ENCODE results near the gene ABLIM3. TPM values are rescaled to one million over a fixed set of nuclear protein-coding genes. Genes with fewer than 3 reads are reported as not detected.
A peak's percentile ranks its signal among the peaks of the same experiment; 100 is the strongest.

The ABLIM3 gene
- total RNA-seq, 1 donor from 2014 or later: not detected

GRCh38 chr5:149265068-149265465, 123.8 kb downstream of the ABLIM3 start:
- Histone ChIP-seq H3K27me3 (peaks cover 57% of the 10 kb centered on the region), H4K20me1 (ENCODE audit: low read depth) (no peaks in the 10 kb centered on the region), H3K36me3 (no peaks in the 10 kb centered on the region), H3K4me3 (no peak overlapping the region), H3K27ac (no peak overlapping the region), H3K4me1 (no peaks in the 10 kb centered on the region), H3K4me2 (no peak overlapping the region), H3K9me3 (ENCODE audit: low read depth) (no peaks in the 10 kb centered on the region), H3F3A (ENCODE audit: low read depth) (no peaks in the 10 kb centered on the region), H3K9ac (no peak overlapping the region), H3K79me2 (ENCODE audit: low read depth) (no peaks in the 10 kb centered on the region), H2AFZ (replicated peaks) (no peak overlapping the region)
- no peaks in the 10 kb centered on the region for H3K4me1 Mint-ChIP-seq
- H3K36me3 Mint-ChIP-seq: no peaks in the 10 kb centered on the region
- TF ChIP-seq EZH2phosphoT487 (IDR thresholded peaks at IDR 0.05): no peak
- TF ChIP-seq, protein P1, sequence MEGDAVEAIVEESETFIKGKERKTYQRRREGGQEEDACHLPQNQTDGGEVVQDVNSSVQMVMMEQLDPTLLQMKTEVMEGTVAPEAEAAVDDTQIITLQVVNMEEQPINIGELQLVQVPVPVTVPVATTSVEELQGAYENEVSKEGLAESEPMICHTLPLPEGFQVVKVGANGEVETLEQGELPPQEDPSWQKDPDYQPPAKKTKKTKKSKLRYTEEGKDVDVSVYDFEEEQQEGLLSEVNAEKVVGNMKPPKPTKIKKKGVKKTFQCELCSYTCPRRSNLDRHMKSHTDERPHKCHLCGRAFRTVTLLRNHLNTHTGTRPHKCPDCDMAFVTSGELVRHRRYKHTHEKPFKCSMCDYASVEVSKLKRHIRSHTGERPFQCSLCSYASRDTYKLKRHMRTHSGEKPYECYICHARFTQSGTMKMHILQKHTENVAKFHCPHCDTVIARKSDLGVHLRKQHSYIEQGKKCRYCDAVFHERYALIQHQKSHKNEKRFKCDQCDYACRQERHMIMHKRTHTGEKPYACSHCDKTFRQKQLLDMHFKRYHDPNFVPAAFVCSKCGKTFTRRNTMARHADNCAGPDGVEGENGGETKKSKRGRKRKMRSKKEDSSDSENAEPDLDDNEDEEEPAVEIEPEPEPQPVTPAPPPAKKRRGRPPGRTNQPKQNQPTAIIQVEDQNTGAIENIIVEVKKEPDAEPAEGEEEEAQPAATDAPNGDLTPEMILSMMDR (IDR thresholded peaks at IDR 0.05): peak; percentile 0
- peaks cover 21% of the 10 kb centered on the region for H3K27me3 Mint-ChIP-seq (ENCODE audit: insufficient read depth, low read depth)
- no peak overlapping the region for H3K27ac Mint-ChIP-seq
- no peak overlapping the region for H3K4me3 Mint-ChIP-seq
- peaks cover 5% of the 10 kb centered on the region for H3K9me3 Mint-ChIP-seq
- no peak for DNase-seq (ENCODE audit: low spot score)

DNA sequence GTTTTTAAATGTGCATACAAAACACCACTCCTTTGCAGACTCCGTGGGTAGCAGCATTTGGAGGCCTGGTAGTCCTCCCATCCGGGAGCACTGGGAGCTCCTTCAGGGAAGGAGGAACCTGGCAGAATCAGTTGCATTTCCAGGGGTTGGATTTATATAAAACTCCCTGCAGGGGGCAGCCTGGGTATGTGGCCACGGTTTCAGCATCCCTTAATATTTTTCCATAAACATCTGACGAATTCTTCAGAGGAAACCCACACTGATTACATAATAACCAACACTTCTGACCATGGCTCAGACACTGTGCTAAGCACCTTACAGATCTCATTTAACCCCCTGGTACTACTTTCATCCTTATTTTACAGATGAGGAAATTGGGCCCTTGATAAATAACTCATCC, 124.3 kb downstream of the ABLIM3 start:
- Histone ChIP-seq H2AFZ (replicated peaks) (no peak overlapping the region), H3K36me3 (no peaks in the 10 kb centered on the region), H3K27ac (no peak overlapping the region), H3K79me2 (ENCODE audit: low read depth) (no peaks in the 10 kb centered on the region), H3F3A (ENCODE audit: low read depth) (no peaks in the 10 kb centered on the region), H3K4me3 (no peak overlapping the region), H4K20me1 (ENCODE audit: low read depth) (no peaks in the 10 kb centered on the region), H3K27me3 (peaks cover 60% of the 10 kb centered on the region), H3K4me2 (no peak overlapping the region), H3K9me3 (ENCODE audit: low read depth) (no peaks in the 10 kb centered on the region), H3K9ac (no peak overlapping the region), H3K4me1 (no peaks in the 10 kb centered on the region)
- no peak overlapping the region for H3K27ac Mint-ChIP-seq
- no peak overlapping the region for H3K4me3 Mint-ChIP-seq
- no peak for DNase-seq (ENCODE audit: low spot score)
- TF ChIP-seq, protein P1 (IDR thresholded peaks at IDR 0.05): no peak
- no peak for TF ChIP-seq EZH2phosphoT487 (IDR thresholded peaks at IDR 0.05)
- no peak for TF ChIP-seq EZH2 (IDR thresholded peaks at IDR 0.05)
- no peaks in the 10 kb centered on the region for H3K36me3 Mint-ChIP-seq
- peaks cover 5% of the 10 kb centered on the region for H3K9me3 Mint-ChIP-seq
- H3K4me1 Mint-ChIP-seq: no peaks in the 10 kb centered on the region
- H3K27me3 Mint-ChIP-seq (ENCODE audit: insufficient read depth, low read depth): peaks cover 26% of the 10 kb centered on the region

- no peak overlapping the region for H3K27ac ChIP-seq
Observed at GRCh38 chr5:149267241-149267973, 126.1 kb downstream of the ABLIM3 start.

More at GRCh38 chr5:149267241-149267973, 126.1 kb downstream of the ABLIM3 start:
- Histone ChIP-seq H3K36me3 (no peaks in the 10 kb centered on the region), H3K4me1 (no peaks in the 10 kb centered on the region), H3F3A (ENCODE audit: low read depth) (peaks cover 7% of the 10 kb centered on the region), H3K9me3 (ENCODE audit: low read depth) (no peaks in the 10 kb centered on the region), H3K79me2 (ENCODE audit: low read depth) (no peaks in the 10 kb centered on the region), H3K9ac (no peak overlapping the region), H4K20me1 (ENCODE audit: low read depth) (peaks cover 4% of the 10 kb centered on the region), H2AFZ (replicated peaks) (no peak overlapping the region), H3K27me3 (peaks cover 68% of the 10 kb centered on the region), H3K4me2 (no peak overlapping the region), H3K4me3 (no peak overlapping the region)
- no peak for DNase-seq (ENCODE audit: low spot score)
- Mint-ChIP-seq H3K36me3 (no peaks in the 10 kb centered on the region), H3K4me3 (no peak overlapping the region), H3K27ac (no peak overlapping the region), H3K27me3 (ENCODE audit: insufficient read depth, low read depth) (peaks cover 33% of the 10 kb centered on the region), H3K4me1 (peaks cover 5% of the 10 kb centered on the region), H3K9me3 (peaks cover 5% of the 10 kb centered on the region)
- TF ChIP-seq EZH2phosphoT487 (IDR thresholded peaks at IDR 0.05): no peak
- no peak for TF ChIP-seq EZH2 (IDR thresholded peaks at IDR 0.05)
- TF ChIP-seq, protein P1 (IDR thresholded peaks at IDR 0.05): no peak
